Mesenchymal stem cell (in vitro differentiated cells and primary cell): Measurements from ENCODE around the gene FRMD8.

Source experiments
- DNase-seq: peaks from one replicate; pipeline ENCODE4 v3.0.0-alpha.2; 2013
- H2AFZ ChIP-seq: one replicate; pipeline ENCODE4 v1.6.1; 2013; ENCODE audit warnings: low read depth, mild to moderate bottlenecking, control low read depth, inconsistent platforms, low read length, moderate library complexity
- H2AK5ac ChIP-seq: 2 replicates; pipeline ENCODE4 v1.6.1; 2013; ENCODE audit warnings: low read length, moderate library complexity, mild to moderate bottlenecking, inconsistent platforms; ENCODE audit not compliant: severe bottlenecking
- H2BK120ac ChIP-seq: one replicate; pipeline ENCODE4 v1.6.1; 2013; ENCODE audit warnings: low read depth, mild to moderate bottlenecking, inconsistent platforms, low read length, moderate library complexity
- H2BK12ac ChIP-seq, 2 experiments: one replicate each; pipeline ENCODE4 v1.6.1; 2013; ENCODE audit warnings: inconsistent platforms in 2 of 2, low read length in 2 of 2, mild to moderate bottlenecking in 2 of 2, moderate library complexity in 2 of 2, control low read depth in 1 of 2
- H2BK15ac ChIP-seq: one replicate; pipeline ENCODE4 v1.6.1; 2013; ENCODE audit warnings: mild to moderate bottlenecking, low read depth, inconsistent platforms; ENCODE audit not compliant: poor library complexity, severe bottlenecking
- H2BK5ac ChIP-seq: 2 replicates; pipeline ENCODE4 v1.6.1; 2013; ENCODE audit warnings: low read depth, mild to moderate bottlenecking, low read length, control low read depth, inconsistent platforms; ENCODE audit not compliant: poor library complexity, severe bottlenecking
- H3K14ac ChIP-seq, 2 experiments: one replicate each; pipeline ENCODE4 v1.6.1; 2013; ENCODE audit warnings: inconsistent platforms in 2 of 2, low read length in 2 of 2, control low read depth in 1 of 2, mild to moderate bottlenecking in 1 of 2, moderate library complexity in 1 of 2
- H3K18ac ChIP-seq, 2 experiments: one replicate each; pipeline ENCODE4 v1.6.1; 2013; ENCODE audit warnings: inconsistent platforms in 2 of 2, low read length in 2 of 2, control low read depth in 1 of 2, low read depth in 1 of 2, mild to moderate bottlenecking in 1 of 2
- H3K23ac ChIP-seq, 2 experiments: one replicate each; pipeline ENCODE4 v1.6.1; 2013; ENCODE audit warnings: inconsistent platforms in 2 of 2, low read length in 2 of 2, mild to moderate bottlenecking in 2 of 2, moderate library complexity in 2 of 2, control low read depth in 1 of 2
- H3K27ac ChIP-seq: 2 replicates; pipeline ENCODE4 v1.5.1; 2013; ENCODE audit warnings: mild to moderate bottlenecking, moderate library complexity, low read length, control low read depth, inconsistent platforms; ENCODE audit not compliant: poor library complexity, severe bottlenecking
- H3K27me3 ChIP-seq, 2 experiments: 2 replicates each; pipeline versions ENCODE4 v1.6.1 to v1.7.0; 2013; ENCODE audit warnings: low read length in 2 of 2, mild to moderate bottlenecking in 2 of 2, moderate library complexity in 2 of 2, control low read depth in 1 of 2, inconsistent platforms in 1 of 2; ENCODE audit not compliant: control insufficient read depth in 1 of 2, insufficient read depth in 1 of 2
- H3K36me3 ChIP-seq, 2 experiments: 2 replicates each; pipeline versions ENCODE4 v1.6.1 to v1.7.0; 2013; ENCODE audit warnings: low read length in 2 of 2, control low read depth in 1 of 2, inconsistent platforms in 1 of 2, low read depth in 1 of 2, mild to moderate bottlenecking in 1 of 2; ENCODE audit not compliant: insufficient read depth in 2 of 2, control insufficient read depth in 1 of 2
- H3K4ac ChIP-seq, 2 experiments: one replicate each; pipeline ENCODE4 v1.6.1; 2013; ENCODE audit warnings: inconsistent platforms in 2 of 2, low read length in 2 of 2, mild to moderate bottlenecking in 2 of 2, moderate library complexity in 2 of 2, control low read depth in 1 of 2, low read depth in 1 of 2
- H3K4me1 ChIP-seq: 2 replicates; pipeline ENCODE4 v1.6.1; 2013; ENCODE audit warnings: low read depth, low read length, control low read depth; ENCODE audit not compliant: control insufficient read depth, insufficient read depth
- H3K4me2 ChIP-seq: 2 replicates; pipeline ENCODE4 v1.6.1; 2013; ENCODE audit warnings: low read length, mild to moderate bottlenecking, inconsistent platforms; ENCODE audit not compliant: poor library complexity, severe bottlenecking
- H3K4me3 ChIP-seq, 2 experiments: 2 replicates each; pipeline versions ENCODE4 v1.5.1 to v1.7.0; 2013; ENCODE audit warnings: low read length in 2 of 2, mild to moderate bottlenecking in 2 of 2, control low read depth in 1 of 2, low read depth in 1 of 2; ENCODE audit not compliant: insufficient read depth in 1 of 2
- H3K79me1 ChIP-seq: replicated peaks from 2 replicates; pipeline ENCODE4 v1.6.1; 2013; ENCODE audit warnings: mild to moderate bottlenecking, control low read depth, low read length, inconsistent platforms; ENCODE audit not compliant: poor library complexity, severe bottlenecking
- H3K9ac ChIP-seq: 2 replicates; pipeline ENCODE4 v1.7.0; 2013; ENCODE audit warnings: mild to moderate bottlenecking, low read length, moderate library complexity
- H3K9me3 ChIP-seq: 2 replicates; pipeline ENCODE4 v1.7.0; 2013; ENCODE audit warnings: mild to moderate bottlenecking, low read length; ENCODE audit not compliant: control insufficient read depth
- H4K8ac ChIP-seq: one replicate; pipeline ENCODE4 v1.6.1; 2013; ENCODE audit warnings: inconsistent platforms, mild to moderate bottlenecking, low read length, moderate library complexity
- H4K91ac ChIP-seq: one replicate; pipeline ENCODE4 v1.6.1; 2013; ENCODE audit warnings: mild to moderate bottlenecking, low read length, inconsistent platforms
- WGBS: methylation state at CpG from one replicate; pipeline ENCODE4 v1.1.7; 2013; ENCODE audit warnings: mixed read lengths; 5-methylcytosine and 5-hydroxymethylcytosine counted together

The FRMD8 gene

DNA sequence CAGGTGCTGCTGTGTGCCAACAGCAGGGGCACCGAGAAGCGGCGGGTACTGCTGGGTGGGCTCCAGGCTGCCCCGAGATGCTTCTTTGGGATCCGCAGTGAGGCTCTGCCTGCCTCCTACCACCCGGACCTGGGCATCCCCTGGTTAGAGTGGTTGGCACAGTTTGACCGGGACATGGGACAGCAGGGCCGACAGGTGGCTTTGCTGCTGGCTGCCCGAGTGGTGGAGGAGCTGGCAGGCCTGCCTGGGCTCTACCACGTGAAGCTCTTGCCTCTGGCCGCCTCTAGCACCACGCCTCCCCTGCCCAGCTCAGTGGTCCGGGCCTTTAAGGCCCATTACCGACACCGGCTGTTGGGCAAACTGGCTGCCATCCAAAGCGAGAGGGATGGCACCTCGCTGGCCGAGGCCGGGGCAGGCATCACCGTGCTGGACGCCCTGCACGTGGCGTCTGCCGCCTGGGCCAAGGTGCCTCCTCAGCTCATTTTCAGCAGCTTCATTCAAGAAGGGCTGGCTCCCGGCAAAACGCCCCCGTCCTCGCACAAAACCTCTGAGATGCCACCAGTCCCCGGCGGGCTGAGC, 30.0 kb upstream of the FRMD8 start:
- Histone ChIP-seq H3K4ac (no peak overlapping the region), H4K91ac (no peak overlapping the region), H3K9ac (no peak overlapping the region), H3K27ac (no peak overlapping the region), H3K14ac (no peak overlapping the region), H4K8ac (no peak overlapping the region), H3K4me1 (peaks cover 16% of the 10 kb centered on the region), H3K4me3 (peak overlapping the region in 1 of 2 experiments; percentile 77), H2AK5ac (no peak overlapping the region), H3K4me2 (no peak overlapping the region), H2AFZ (no peak overlapping the region), H3K79me1 (peaks cover under 1% of the 10 kb centered on the region), H3K9me3 (no peaks in the 10 kb centered on the region), H2BK5ac (no peak overlapping the region), H3K18ac (no peak overlapping the region), H3K27me3 (peaks cover 21 to 25% of the 10 kb centered on the region in 2 experiments), H2BK15ac (no peak overlapping the region), H2BK120ac (no peak overlapping the region), H2BK12ac (no peak overlapping the region), H3K36me3 (peaks cover 21% of the 10 kb centered on the region in 2 experiments), H3K23ac (no peak overlapping the region)
- 88% methylated on average over 30 of the region's 30 CpGs for WGBS
- no peak for DNase-seq

DNA sequence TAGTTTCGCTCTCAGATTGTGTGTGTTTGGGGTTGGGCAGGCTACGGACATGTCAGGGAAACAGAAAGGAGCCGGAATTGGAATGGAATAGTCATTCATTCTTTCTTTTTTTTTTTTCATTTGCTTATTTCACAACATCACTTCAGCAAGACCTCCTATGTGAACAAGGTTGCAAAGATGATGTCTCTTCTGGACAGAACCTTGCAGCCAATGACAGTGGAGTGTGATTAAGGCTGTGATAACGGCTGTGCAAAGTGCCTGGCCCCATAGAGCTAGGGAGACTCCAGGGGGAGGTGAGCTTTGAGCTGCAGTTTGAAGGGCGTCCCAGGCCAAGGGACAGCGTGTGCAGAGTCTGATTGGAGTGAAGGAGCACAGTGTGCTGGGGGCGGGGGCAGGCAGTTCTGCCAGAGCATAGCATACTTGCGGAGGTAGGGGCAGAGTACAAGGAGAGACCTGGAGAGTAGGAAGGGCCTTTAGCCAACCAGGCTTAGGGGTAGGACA, 28.5 kb upstream of the FRMD8 start:
- no peak overlapping the region for H2BK120ac ChIP-seq
- no peak overlapping the region for H4K8ac ChIP-seq
- no peak overlapping the region for H4K91ac ChIP-seq
- peak; percentile 33 for DNase-seq
- H3K27me3 ChIP-seq: peaks cover 21 to 25% of the 10 kb centered on the region in 2 experiments
- no peaks in the 10 kb centered on the region for H3K9me3 ChIP-seq
- H3K4ac ChIP-seq: no peak overlapping the region
- H3K4me2 ChIP-seq: no peak overlapping the region
- no peak overlapping the region for H3K18ac ChIP-seq
- no peak overlapping the region for H3K9ac ChIP-seq
- no peak overlapping the region for H3K23ac ChIP-seq
- no peak overlapping the region for H3K27ac ChIP-seq
- peaks cover 16% of the 10 kb centered on the region for H3K4me1 ChIP-seq
- no peak overlapping the region for H2BK15ac ChIP-seq
- no peak overlapping the region for H2BK12ac ChIP-seq
- H3K4me3 ChIP-seq: no peak overlapping the region
- no peak overlapping the region for H3K14ac ChIP-seq
- H3K36me3 ChIP-seq: peaks cover 7 to 8% of the 10 kb centered on the region in 2 experiments
- no peak overlapping the region for H2BK5ac ChIP-seq
- 83% methylated on average over 5 of the region's 8 CpGs for WGBS
- no peak overlapping the region for H2AFZ ChIP-seq
- H2AK5ac ChIP-seq: no peak overlapping the region
- no peaks in the 10 kb centered on the region for H3K79me1 ChIP-seq

GRCh38 chr11:65362320-65362931, 24.0 kb upstream of the FRMD8 start:
- Histone ChIP-seq H3K4me1 (no peaks in the 10 kb centered on the region), H2AFZ (no peak overlapping the region), H2BK12ac (no peak overlapping the region), H3K27ac (no peak overlapping the region), H3K36me3 (no peaks in the 10 kb centered on the region), H3K79me1 (peaks cover 2% of the 10 kb centered on the region), H3K4ac (no peak overlapping the region), H3K4me3 (no peak overlapping the region), H4K8ac (no peak overlapping the region), H4K91ac (no peak overlapping the region), H3K9ac (no peak overlapping the region), H2BK5ac (no peak overlapping the region), H3K4me2 (no peak overlapping the region), H3K23ac (no peak overlapping the region), H2BK120ac (no peak overlapping the region), H2BK15ac (no peak overlapping the region), H2AK5ac (no peak overlapping the region), H3K9me3 (no peaks in the 10 kb centered on the region), H3K27me3 (peaks cover 4 to 5% of the 10 kb centered on the region in 2 experiments), H3K18ac (no peak overlapping the region), H3K14ac (no peak overlapping the region)
- WGBS: 93% methylated on average over 10 of the region's 10 CpGs
- no peak for DNase-seq

GRCh38 chr11:65362966-65363365, 23.5 kb upstream of the FRMD8 start:
- no peak for DNase-seq
- Histone ChIP-seq H2BK120ac (no peak overlapping the region), H3K4me1 (no peaks in the 10 kb centered on the region), H3K27me3 (peaks cover 3% of the 10 kb centered on the region in 2 experiments), H3K4me2 (no peak overlapping the region), H2AK5ac (no peak overlapping the region), H3K18ac (no peak overlapping the region), H3K9me3 (no peaks in the 10 kb centered on the region), H4K91ac (no peak overlapping the region), H2BK12ac (no peak overlapping the region), H2AFZ (no peak overlapping the region), H3K14ac (no peak overlapping the region), H3K36me3 (no peaks in the 10 kb centered on the region), H3K27ac (no peak overlapping the region), H3K79me1 (peaks cover 2% of the 10 kb centered on the region), H4K8ac (no peak overlapping the region), H3K4me3 (no peak overlapping the region), H3K9ac (no peak overlapping the region), H2BK15ac (no peak overlapping the region), H3K4ac (no peak overlapping the region), H2BK5ac (no peak overlapping the region), H3K23ac (no peak overlapping the region)
- 97% methylated on average over 3 of the region's 6 CpGs for WGBS
